ENCODE results near the gene NAT8L. TPM values are rescaled to one million over a fixed set of nuclear protein-coding genes. Genes with fewer than 3 reads are reported as not detected.

The NAT8L gene
- total RNA-seq, 1 donor from 2014 or later, result 0.64 TPM

DNA sequence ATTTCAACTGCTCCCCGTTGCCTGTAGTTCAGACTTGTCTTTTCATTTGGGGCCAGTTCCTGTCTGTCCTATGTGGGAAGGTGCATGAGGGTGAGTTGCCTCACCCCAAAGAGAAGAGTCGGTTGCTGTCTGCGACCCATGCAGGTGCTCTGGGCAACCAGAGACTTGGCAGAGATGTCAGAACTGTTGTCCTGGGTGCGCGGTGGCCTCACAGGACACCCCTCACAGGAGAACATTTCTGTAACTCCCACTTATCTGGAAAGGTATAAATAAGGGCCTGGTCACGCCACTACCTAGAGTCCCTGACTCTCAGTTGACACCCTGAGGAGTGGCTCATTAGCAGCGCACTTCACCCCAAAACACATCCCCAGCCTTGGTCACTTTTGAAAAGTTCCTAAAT lies 9.7 kb upstream of the NAT8L start:
- no peaks in the 10 kb centered on the region for H3K36me3 Mint-ChIP-seq (ENCODE audit: unreplicated experiment)
- TF ChIP-seq, protein P1, sequence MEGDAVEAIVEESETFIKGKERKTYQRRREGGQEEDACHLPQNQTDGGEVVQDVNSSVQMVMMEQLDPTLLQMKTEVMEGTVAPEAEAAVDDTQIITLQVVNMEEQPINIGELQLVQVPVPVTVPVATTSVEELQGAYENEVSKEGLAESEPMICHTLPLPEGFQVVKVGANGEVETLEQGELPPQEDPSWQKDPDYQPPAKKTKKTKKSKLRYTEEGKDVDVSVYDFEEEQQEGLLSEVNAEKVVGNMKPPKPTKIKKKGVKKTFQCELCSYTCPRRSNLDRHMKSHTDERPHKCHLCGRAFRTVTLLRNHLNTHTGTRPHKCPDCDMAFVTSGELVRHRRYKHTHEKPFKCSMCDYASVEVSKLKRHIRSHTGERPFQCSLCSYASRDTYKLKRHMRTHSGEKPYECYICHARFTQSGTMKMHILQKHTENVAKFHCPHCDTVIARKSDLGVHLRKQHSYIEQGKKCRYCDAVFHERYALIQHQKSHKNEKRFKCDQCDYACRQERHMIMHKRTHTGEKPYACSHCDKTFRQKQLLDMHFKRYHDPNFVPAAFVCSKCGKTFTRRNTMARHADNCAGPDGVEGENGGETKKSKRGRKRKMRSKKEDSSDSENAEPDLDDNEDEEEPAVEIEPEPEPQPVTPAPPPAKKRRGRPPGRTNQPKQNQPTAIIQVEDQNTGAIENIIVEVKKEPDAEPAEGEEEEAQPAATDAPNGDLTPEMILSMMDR (IDR thresholded peaks at IDR 0.05), result no peak
- no peaks in the 10 kb centered on the region for H3K9me3 Mint-ChIP-seq (ENCODE audit: unreplicated experiment)
- no peak for DNase-seq (ENCODE audit: extremely low spot score, unreplicated experiment)
- H3K27ac Mint-ChIP-seq (ENCODE audit: unreplicated experiment), result no peak overlapping the region
- no peaks in the 10 kb centered on the region for H3K4me1 Mint-ChIP-seq (ENCODE audit: unreplicated experiment)
- no peak overlapping the region for H3K4me3 Mint-ChIP-seq (ENCODE audit: unreplicated experiment)
- H3K27me3 Mint-ChIP-seq (ENCODE audit: unreplicated experiment), result peaks cover 39% of the 10 kb centered on the region

DNA sequence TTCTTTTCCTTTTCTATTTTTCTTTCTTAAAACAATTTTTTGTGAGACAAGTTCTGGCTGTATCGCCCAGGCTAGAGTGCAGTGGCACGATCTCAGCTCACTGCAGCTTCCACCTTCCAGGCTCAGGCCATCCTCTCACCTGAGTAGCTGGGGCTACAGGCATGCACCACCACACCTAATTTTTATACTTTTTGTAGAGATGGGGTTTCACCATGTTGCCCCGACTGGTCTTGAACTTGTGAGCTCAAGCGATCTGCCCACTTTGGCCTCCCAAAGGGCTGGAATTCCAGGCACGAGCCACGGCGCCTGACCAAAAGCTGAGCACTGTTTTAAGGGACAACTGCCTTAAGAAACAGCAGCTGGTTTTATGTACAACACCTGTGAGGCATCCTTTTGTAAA lies 9.3 kb upstream of the NAT8L start:
- H3K4me1 Mint-ChIP-seq (ENCODE audit: unreplicated experiment), result no peaks in the 10 kb centered on the region
- no peak for DNase-seq (ENCODE audit: extremely low spot score, unreplicated experiment)
- no peaks in the 10 kb centered on the region for H3K9me3 Mint-ChIP-seq (ENCODE audit: unreplicated experiment)
- no peaks in the 10 kb centered on the region for H3K36me3 Mint-ChIP-seq (ENCODE audit: unreplicated experiment)
- H3K27me3 Mint-ChIP-seq (ENCODE audit: unreplicated experiment), result peaks cover 39% of the 10 kb centered on the region
- H3K27ac Mint-ChIP-seq (ENCODE audit: unreplicated experiment), result no peak overlapping the region
- H3K4me3 Mint-ChIP-seq (ENCODE audit: unreplicated experiment), result no peak overlapping the region
- TF ChIP-seq, protein P1 (IDR thresholded peaks at IDR 0.05), result no peak

DNA sequence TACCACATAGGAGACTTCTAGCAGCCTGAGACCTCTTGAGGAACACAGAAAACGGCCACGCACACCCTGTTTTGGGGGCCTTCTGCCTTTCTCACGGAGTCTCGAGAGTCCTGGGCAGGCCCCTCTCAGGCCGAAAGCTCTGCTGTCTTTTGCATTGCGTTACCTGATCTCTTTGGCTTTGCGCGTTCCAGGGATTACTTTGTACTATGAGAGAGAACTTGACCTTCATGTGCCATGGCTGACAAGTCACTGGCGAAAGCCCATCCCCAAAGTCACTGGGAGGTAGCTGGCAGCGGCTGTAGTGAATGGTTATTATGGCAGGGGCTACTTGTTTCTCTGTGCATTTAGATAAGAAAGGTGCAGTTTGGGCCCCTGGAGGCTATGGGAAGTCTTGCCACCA lies 8.0 kb upstream of the NAT8L start:
- Mint-ChIP-seq H3K9me3 (ENCODE audit: unreplicated experiment) (no peaks in the 10 kb centered on the region), H3K4me1 (ENCODE audit: unreplicated experiment) (no peaks in the 10 kb centered on the region), H3K36me3 (ENCODE audit: unreplicated experiment) (no peaks in the 10 kb centered on the region), H3K27me3 (ENCODE audit: unreplicated experiment) (peaks cover 48% of the 10 kb centered on the region), H3K4me3 (ENCODE audit: unreplicated experiment) (no peak overlapping the region), H3K27ac (ENCODE audit: unreplicated experiment) (no peak overlapping the region)
- TF ChIP-seq, protein P1 (IDR thresholded peaks at IDR 0.05), result no peak
- DNase-seq (ENCODE audit: extremely low spot score, unreplicated experiment), result no peak

DNA sequence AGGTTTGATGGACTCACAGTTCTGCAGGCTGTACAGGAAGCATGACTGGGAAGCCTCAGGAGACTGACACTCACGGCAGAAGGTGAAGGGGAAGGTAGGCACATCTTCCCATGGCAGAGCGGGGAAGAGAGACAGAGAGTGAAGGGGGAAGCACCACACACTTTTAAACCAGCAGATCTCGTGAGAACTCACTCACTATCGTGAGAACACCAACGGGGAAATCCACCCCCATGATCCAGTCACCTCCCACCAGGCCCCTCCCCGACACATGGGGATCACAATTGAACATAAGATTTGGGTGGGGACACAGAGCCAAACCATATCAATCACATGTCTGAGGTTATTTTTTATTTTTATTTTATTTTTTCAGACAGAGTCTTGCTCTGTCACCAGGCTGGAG lies 4.9 kb upstream of the NAT8L start:
- no peak overlapping the region for H3K27ac Mint-ChIP-seq (ENCODE audit: unreplicated experiment)
- no peak overlapping the region for H3K4me3 Mint-ChIP-seq (ENCODE audit: unreplicated experiment)
- peaks cover 66% of the 10 kb centered on the region for H3K27me3 Mint-ChIP-seq (ENCODE audit: unreplicated experiment)
- no peak for DNase-seq (ENCODE audit: extremely low spot score, unreplicated experiment)
- no peaks in the 10 kb centered on the region for H3K36me3 Mint-ChIP-seq (ENCODE audit: unreplicated experiment)
- H3K4me1 Mint-ChIP-seq (ENCODE audit: unreplicated experiment), result no peaks in the 10 kb centered on the region
- TF ChIP-seq, protein P1 (IDR thresholded peaks at IDR 0.05), result no peak
- no peaks in the 10 kb centered on the region for H3K9me3 Mint-ChIP-seq (ENCODE audit: unreplicated experiment)

DNA sequence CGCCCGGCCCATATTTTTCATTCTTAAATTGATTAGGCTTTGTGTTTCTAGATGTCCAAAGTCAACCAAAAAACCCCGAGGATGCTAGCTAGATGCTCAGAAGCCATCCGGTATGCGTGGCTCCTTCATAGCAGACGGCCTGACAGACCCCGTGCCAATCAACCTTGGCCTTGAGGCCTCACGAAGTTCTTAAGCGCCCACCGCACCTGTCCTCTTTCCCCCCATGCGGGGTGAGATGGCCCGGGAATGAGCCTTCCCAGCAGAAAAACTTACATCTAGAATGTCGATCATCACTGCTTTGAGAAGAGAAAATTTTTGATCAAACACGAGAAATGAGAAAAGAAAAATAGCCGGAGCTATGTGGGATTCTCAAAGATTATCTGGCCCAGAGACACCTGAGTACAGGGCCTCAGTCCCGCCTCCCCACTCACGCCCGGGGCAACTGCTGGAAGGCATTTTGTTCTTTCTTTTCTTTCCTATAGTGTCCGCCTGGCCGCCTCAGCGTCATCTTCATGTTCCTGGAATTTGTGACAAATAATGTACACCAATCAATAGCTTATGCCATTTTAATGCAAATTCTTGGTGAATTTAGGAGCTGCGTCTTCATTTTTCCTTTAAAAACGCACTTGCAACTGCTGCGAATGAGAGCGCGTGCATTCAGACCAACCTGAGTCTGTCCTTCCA lies 1.6 kb upstream of the NAT8L start:
- no peak for DNase-seq (ENCODE audit: extremely low spot score, unreplicated experiment)
- Mint-ChIP-seq H3K4me1 (ENCODE audit: unreplicated experiment) (no peaks in the 10 kb centered on the region), H3K4me3 (ENCODE audit: unreplicated experiment) (peak overlapping the region; percentile 46), H3K9me3 (ENCODE audit: unreplicated experiment) (no peaks in the 10 kb centered on the region), H3K36me3 (ENCODE audit: unreplicated experiment) (no peaks in the 10 kb centered on the region), H3K27ac (ENCODE audit: unreplicated experiment) (no peak overlapping the region), H3K27me3 (ENCODE audit: unreplicated experiment) (peaks cover 39% of the 10 kb centered on the region)
- TF ChIP-seq, protein P1 (IDR thresholded peaks at IDR 0.05), result no peak

Data from osteocyte (in vitro differentiated cells).